Measurements from ENCODE around the gene MYO9A.
"Not testable (repeated sequence)": the region's sequence is repeated elsewhere in the genome, so short reads cannot be mapped to it uniquely, and the experiment has no call there.

DNA sequence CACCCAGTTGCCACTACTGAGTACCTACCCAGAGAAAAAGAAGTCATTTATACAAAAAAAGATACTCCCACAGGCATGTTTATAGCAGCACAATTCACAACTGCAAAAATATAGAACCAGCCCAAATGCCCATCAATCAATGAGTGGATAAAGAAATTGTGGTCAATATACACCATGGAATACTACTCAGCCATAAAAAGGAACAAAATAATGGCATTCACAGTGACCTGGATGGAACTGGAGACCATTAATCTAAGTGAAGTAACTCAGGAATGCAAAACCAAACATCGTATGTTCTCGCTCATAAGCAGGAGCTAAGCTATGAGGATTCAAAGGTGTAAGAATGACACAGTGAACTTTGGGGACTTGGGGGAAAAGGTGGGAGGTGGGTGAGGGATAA lies 61.7 kb downstream of the MYO9A start:
- TF ChIP-seq, protein P1, sequence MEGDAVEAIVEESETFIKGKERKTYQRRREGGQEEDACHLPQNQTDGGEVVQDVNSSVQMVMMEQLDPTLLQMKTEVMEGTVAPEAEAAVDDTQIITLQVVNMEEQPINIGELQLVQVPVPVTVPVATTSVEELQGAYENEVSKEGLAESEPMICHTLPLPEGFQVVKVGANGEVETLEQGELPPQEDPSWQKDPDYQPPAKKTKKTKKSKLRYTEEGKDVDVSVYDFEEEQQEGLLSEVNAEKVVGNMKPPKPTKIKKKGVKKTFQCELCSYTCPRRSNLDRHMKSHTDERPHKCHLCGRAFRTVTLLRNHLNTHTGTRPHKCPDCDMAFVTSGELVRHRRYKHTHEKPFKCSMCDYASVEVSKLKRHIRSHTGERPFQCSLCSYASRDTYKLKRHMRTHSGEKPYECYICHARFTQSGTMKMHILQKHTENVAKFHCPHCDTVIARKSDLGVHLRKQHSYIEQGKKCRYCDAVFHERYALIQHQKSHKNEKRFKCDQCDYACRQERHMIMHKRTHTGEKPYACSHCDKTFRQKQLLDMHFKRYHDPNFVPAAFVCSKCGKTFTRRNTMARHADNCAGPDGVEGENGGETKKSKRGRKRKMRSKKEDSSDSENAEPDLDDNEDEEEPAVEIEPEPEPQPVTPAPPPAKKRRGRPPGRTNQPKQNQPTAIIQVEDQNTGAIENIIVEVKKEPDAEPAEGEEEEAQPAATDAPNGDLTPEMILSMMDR (IDR thresholded peaks at IDR 0.05): not testable (repeated sequence)
- TF ChIP-seq POLR2A (IDR thresholded peaks at IDR 0.05; ENCODE audit: low read depth); POLR2AphosphoS5 (IDR thresholded peaks at IDR 0.05); EP300 (IDR thresholded peaks at IDR 0.05): not testable (repeated sequence)
